DOHH2 (cell line): ENCODE data around the gene MTURN.

Source experiments
- CTCF ChIP-seq: fragments of 200-600 bp; sonication (generic); IDR thresholded peaks from one replicate; pipeline ENCODE4 v1.5.1; 2014; ENCODE audit warnings: antibody characterized with exemption, mild to moderate bottlenecking, low read depth, low read length; ENCODE audit not compliant: poor library complexity, severe bottlenecking
- EZH2phosphoT487 ChIP-seq: fragments of 200-600 bp; sonication (generic); IDR thresholded peaks from 2 replicates; pipeline ENCODE4 v1.6.1; 2017; ENCODE audit warnings: borderline replicate concordance, mild to moderate bottlenecking, antibody characterized with exemption, low read length, moderate library complexity, mixed read lengths

- no peak for TF ChIP-seq CTCF
- no peak for TF ChIP-seq EZH2phosphoT487
Measured at GRCh38 chr7:30176463-30177109, 41.8 kb downstream of the MTURN start.
